Astrocyte (in vitro differentiated cells and primary cell): Measurements from ENCODE around the gene SPRR2G.

Experiments
- EZH2 ChIP-seq: IDR thresholded peaks from 2 replicates; pipeline ENCODE4 v1.6.1; 2012; ENCODE audit warnings: mild to moderate bottlenecking, low read length, inconsistent platforms; ENCODE audit not compliant: insufficient read depth
- TF ChIP-seq, protein P1 (sequence below): IDR thresholded peaks from 2 replicates; pipeline ENCODE4 v1.5.1; 2011; ENCODE audit warnings: low read depth, mild to moderate bottlenecking, inconsistent platforms, low read length, moderate library complexity; ENCODE audit not compliant: insufficient read depth

DNA sequence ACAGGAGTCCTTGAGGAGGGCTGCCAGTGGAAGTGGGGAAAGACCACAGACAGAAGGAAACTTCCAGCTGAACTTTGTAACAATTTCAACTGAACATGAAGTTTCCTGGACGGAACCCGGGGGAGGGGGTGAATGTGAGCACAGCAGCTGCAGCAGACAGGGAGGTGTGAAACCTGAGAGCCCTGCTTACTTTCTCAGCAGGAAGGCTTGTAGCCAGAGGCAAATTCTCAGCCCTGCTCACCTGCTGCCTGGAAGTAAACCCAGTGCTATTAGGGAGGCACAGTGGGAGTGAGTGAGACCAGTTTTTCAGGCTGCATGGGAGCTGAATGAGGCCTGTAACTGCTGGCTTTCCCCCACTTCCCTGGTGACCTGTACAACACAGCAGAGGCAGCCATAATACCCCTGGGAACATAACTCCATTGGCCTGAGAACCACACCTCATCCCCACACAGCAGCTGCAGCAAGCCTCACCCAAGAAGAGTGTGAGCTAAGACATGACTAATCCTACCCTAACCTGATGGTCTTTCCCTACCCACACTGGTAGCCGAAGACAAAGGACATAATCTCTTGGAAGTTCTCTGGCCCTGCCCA is 27.8 kb downstream of the SPRR2G start:
- TF ChIP-seq, protein P1, sequence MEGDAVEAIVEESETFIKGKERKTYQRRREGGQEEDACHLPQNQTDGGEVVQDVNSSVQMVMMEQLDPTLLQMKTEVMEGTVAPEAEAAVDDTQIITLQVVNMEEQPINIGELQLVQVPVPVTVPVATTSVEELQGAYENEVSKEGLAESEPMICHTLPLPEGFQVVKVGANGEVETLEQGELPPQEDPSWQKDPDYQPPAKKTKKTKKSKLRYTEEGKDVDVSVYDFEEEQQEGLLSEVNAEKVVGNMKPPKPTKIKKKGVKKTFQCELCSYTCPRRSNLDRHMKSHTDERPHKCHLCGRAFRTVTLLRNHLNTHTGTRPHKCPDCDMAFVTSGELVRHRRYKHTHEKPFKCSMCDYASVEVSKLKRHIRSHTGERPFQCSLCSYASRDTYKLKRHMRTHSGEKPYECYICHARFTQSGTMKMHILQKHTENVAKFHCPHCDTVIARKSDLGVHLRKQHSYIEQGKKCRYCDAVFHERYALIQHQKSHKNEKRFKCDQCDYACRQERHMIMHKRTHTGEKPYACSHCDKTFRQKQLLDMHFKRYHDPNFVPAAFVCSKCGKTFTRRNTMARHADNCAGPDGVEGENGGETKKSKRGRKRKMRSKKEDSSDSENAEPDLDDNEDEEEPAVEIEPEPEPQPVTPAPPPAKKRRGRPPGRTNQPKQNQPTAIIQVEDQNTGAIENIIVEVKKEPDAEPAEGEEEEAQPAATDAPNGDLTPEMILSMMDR: no peak
- TF ChIP-seq EZH2: no peak
